ENCODE data around the gene HOXA3.

Gene HOXA3

GRCh38 chr7:27116031-27116961, 36.1 kb downstream of the HOXA3 start:
- peaks cover 4 to 13% of the 10 kb centered on the region in 2 donors for H3K27me3 Mint-ChIP-seq
- ATAC-seq (replicated peaks), result no peak
- H3K9me3 Mint-ChIP-seq, result no peaks in the 10 kb centered on the region
- H3K36me3 Mint-ChIP-seq, result no peaks in the 10 kb centered on the region
- DNase-seq, result no peak
- H3K4me1 Mint-ChIP-seq, result no peaks in the 10 kb centered on the region
- no peak overlapping the region for H3K4me3 Mint-ChIP-seq
- H3K27ac Mint-ChIP-seq, result no peak overlapping the region

GRCh38 chr7:27115221-27116026, 37.0 kb downstream of the HOXA3 start:
- ATAC-seq (replicated peaks), result no peak
- H3K27me3 Mint-ChIP-seq, result peaks cover 4 to 13% of the 10 kb centered on the region in 2 donors
- no peak overlapping the region for H3K4me3 Mint-ChIP-seq
- no peaks in the 10 kb centered on the region for H3K9me3 Mint-ChIP-seq
- no peaks in the 10 kb centered on the region for H3K36me3 Mint-ChIP-seq
- no peak overlapping the region for H3K27ac Mint-ChIP-seq
- no peak for DNase-seq
- H3K4me1 Mint-ChIP-seq, result no peaks in the 10 kb centered on the region

- Mint-ChIP-seq H3K36me3 (no peaks in the 10 kb centered on the region), H3K9me3 (peaks cover 0 to 2% of the 10 kb centered on the region in 2 donors), H3K4me1 (no peaks in the 10 kb centered on the region), H3K4me3 (no peak overlapping the region), H3K27ac (no peak overlapping the region), H3K27me3 (peaks cover 6 to 13% of the 10 kb centered on the region in 2 donors)
- ATAC-seq (replicated peaks), result no peak
- DNase-seq, result no peak
These were observed 37.5 kb downstream of the HOXA3 start for GRCh38 chr7:27114881-27115220.

- no peak overlapping the region for H3K27ac Mint-ChIP-seq
- ATAC-seq (replicated peaks) (no peak), DNase-seq (no peak)
- H3K4me1 Mint-ChIP-seq, result no peaks in the 10 kb centered on the region
- no peak overlapping the region for H3K4me3 Mint-ChIP-seq
- no peaks in the 10 kb centered on the region for H3K36me3 Mint-ChIP-seq
- peaks cover 0 to 2% of the 10 kb centered on the region in 2 donors for H3K9me3 Mint-ChIP-seq
- H3K27me3 Mint-ChIP-seq, result peaks cover 10 to 13% of the 10 kb centered on the region in 2 donors
These were observed 38.2 kb downstream of the HOXA3 start for GRCh38 chr7:27113991-27114769.

- Mint-ChIP-seq H3K27me3 (peaks cover 10 to 13% of the 10 kb centered on the region in 2 donors), H3K4me1 (no peaks in the 10 kb centered on the region), H3K4me3 (no peak overlapping the region), H3K9me3 (peaks cover 0 to 2% of the 10 kb centered on the region in 2 donors), H3K36me3 (no peaks in the 10 kb centered on the region), H3K27ac (no peak overlapping the region)
- ATAC-seq (replicated peaks) (no peak), DNase-seq (no peak)
These were observed 39.1 kb downstream of the HOXA3 start for GRCh38 chr7:27112955-27113949.

- H3K9me3 Mint-ChIP-seq, result peaks cover 0 to 2% of the 10 kb centered on the region in 2 donors
- DNase-seq (no peak), ATAC-seq (replicated peaks) (no peak)
- H3K4me3 Mint-ChIP-seq, result no peak overlapping the region
- H3K36me3 Mint-ChIP-seq, result no peaks in the 10 kb centered on the region
- no peak overlapping the region for H3K27ac Mint-ChIP-seq
- H3K27me3 Mint-ChIP-seq, result peaks cover 13 to 19% of the 10 kb centered on the region in 2 donors
- peaks cover 0 to 1% of the 10 kb centered on the region in 2 donors for H3K4me1 Mint-ChIP-seq
These were observed 40.0 kb downstream of the HOXA3 start for GRCh38 chr7:27112361-27112760.

- peaks cover 0 to 2% of the 10 kb centered on the region in 2 donors for H3K9me3 Mint-ChIP-seq
- no peak overlapping the region for H3K27ac Mint-ChIP-seq
- H3K4me3 Mint-ChIP-seq, result no peak overlapping the region
- DNase-seq (no peak), ATAC-seq (replicated peaks) (no peak)
- no peaks in the 10 kb centered on the region for H3K36me3 Mint-ChIP-seq
- H3K27me3 Mint-ChIP-seq, result peaks cover 14 to 17% of the 10 kb centered on the region in 2 donors
- peaks cover 0 to 1% of the 10 kb centered on the region in 2 donors for H3K4me1 Mint-ChIP-seq
These were observed 40.6 kb downstream of the HOXA3 start for GRCh38 chr7:27111751-27112277.

GRCh38 chr7:27111042-27111750, 41.2 kb downstream of the HOXA3 start:
- no peak for ATAC-seq (replicated peaks)
- Mint-ChIP-seq H3K9me3 (peaks cover 0 to 2% of the 10 kb centered on the region in 2 donors), H3K4me3 (no peak overlapping the region), H3K36me3 (no peaks in the 10 kb centered on the region), H3K4me1 (peaks cover 0 to 1% of the 10 kb centered on the region in 2 donors), H3K27ac (no peak overlapping the region), H3K27me3 (peaks cover 14 to 19% of the 10 kb centered on the region in 2 donors)
- DNase-seq, result no peak

GRCh38 chr7:27110186-27111031, 42.0 kb downstream of the HOXA3 start:
- Mint-ChIP-seq H3K27me3 (peaks cover 17 to 26% of the 10 kb centered on the region in 2 donors), H3K4me3 (no peak overlapping the region), H3K27ac (no peak overlapping the region), H3K4me1 (peaks cover 0 to 1% of the 10 kb centered on the region in 2 donors), H3K36me3 (no peaks in the 10 kb centered on the region), H3K9me3 (peaks cover 0 to 2% of the 10 kb centered on the region in 2 donors)
- DNase-seq (no peak), ATAC-seq (replicated peaks) (no peak)

- peaks cover 20 to 29% of the 10 kb centered on the region in 2 donors for H3K27me3 Mint-ChIP-seq
These were observed 42.8 kb downstream of the HOXA3 start for GRCh38 chr7:27109466-27110185.

GRCh38 chr7:27108390-27109127, 43.8 kb downstream of the HOXA3 start:
- Mint-ChIP-seq H3K27me3 (peaks cover 29 to 36% of the 10 kb centered on the region in 2 donors), H3K4me1 (peaks cover 1 to 7% of the 10 kb centered on the region in 2 donors), H3K36me3 (peaks cover 0 to 2% of the 10 kb centered on the region in 2 donors), H3K27ac (no peak overlapping the region), H3K9me3 (peaks cover 0 to 2% of the 10 kb centered on the region in 2 donors), H3K4me3 (no peak overlapping the region)
- ATAC-seq (replicated peaks), result no peak
- DNase-seq, result no peak

More at GRCh38 chr7:27109466-27110185, 42.8 kb downstream of the HOXA3 start:
- H3K9me3 Mint-ChIP-seq, result peaks cover 0 to 2% of the 10 kb centered on the region in 2 donors
- H3K36me3 Mint-ChIP-seq, result no peaks in the 10 kb centered on the region
- no peak overlapping the region for H3K27ac Mint-ChIP-seq
- peaks cover 0 to 1% of the 10 kb centered on the region in 2 donors for H3K4me1 Mint-ChIP-seq
- DNase-seq (no peak), ATAC-seq (replicated peaks) (no peak)
- no peak overlapping the region for H3K4me3 Mint-ChIP-seq
